HCT116 (cell line): ENCODE data around the gene NME9. TPM values are rescaled to one million over a fixed set of nuclear protein-coding genes. Genes with fewer than 3 reads are reported as not detected.

Experiments used
- ATAC-seq: fragments of 200-7000 bp; cut with Tn5 transposase; 2 replicates; pipeline ENCODE4 v1.9.1; 2020; ENCODE audit warnings: mild to moderate bottlenecking, moderate library complexity
- BruUV-seq: library from RNA; stranded (reverse); fragments of 400-500 nt; replicated peaks from 2 replicates; lab custom pipeline; 2021; lab: Mats Ljungman, UMichigan
- CTCF ChIA-PET: fragments of 300-600 bp; sonication (Branson Sonifier 250); formaldehyde crosslinking; loops from one replicate; lab custom pipeline; 2021; ENCODE audit warnings: antibody characterized with exemption; lab: Charles Lee
- POLR2A ChIA-PET: fragments of 300-600, 350-600 bp; sonication (Branson Sonifier 250); formaldehyde crosslinking; loops from one replicate; lab custom pipeline; 2021; ENCODE audit warnings: antibody characterized with exemption; lab: Charles Lee
- RAD21 ChIA-PET, 2 experiments: fragments of 300-600 bp; sonication (Branson Sonifier 250); formaldehyde crosslinking; loops; one replicate each; lab custom pipeline; 2023; ENCODE audit warnings: low total read pairs in 2 of 2; ENCODE audit not compliant: uncharacterized antibody in 2 of 2, unreplicated experiment in 2 of 2, low non-redundant PET in 1 of 2; lab: Charles Lee
- DNase-seq: peaks from one replicate; pipeline ENCODE4 v3.0.0-alpha.2; 2010; ENCODE audit warnings: low read depth, low spot score
- H2AFZ ChIP-seq: fragments of 200-600 bp; shearing (Covaris generic), sonication (generic); 2 replicates; pipeline ENCODE4 v1.6.1; 2017; ENCODE audit warnings: low read depth, mixed run types, mixed read lengths, antibody characterized with exemption, low read length; ENCODE audit not compliant: poor library complexity, severe bottlenecking
- H3K27ac ChIP-seq: 2 replicates; pipeline ENCODE4 v1.5.1; 2012; ENCODE audit warnings: low read depth, low read length
- H3K27me3 ChIP-seq: fragments of 200-600 bp; sonication (generic); 2 replicates; pipeline ENCODE4 v1.6.1; 2016; ENCODE audit warnings: mixed run types, low read length, mixed read lengths; ENCODE audit not compliant: insufficient read depth
- H3K36me3 ChIP-seq, 2 experiments: fragments of 200-500 bp in 1 of 2; fragments of 200-600 bp in 1 of 2; sonication (Bioruptor generic) in 1 of 2; sonication (generic) in 1 of 2; 2 replicates each; pipeline versions ENCODE4 v1.5.1 to v1.6.1; 2014 to 2016; ENCODE audit warnings: low read length in 2 of 2, inconsistent platforms in 1 of 2, mixed read lengths in 1 of 2, mixed run types in 1 of 2; ENCODE audit not compliant: insufficient read depth in 2 of 2, control insufficient read depth in 1 of 2
- H3K4me1 ChIP-seq, 2 experiments: fragments of 200-600 bp in 1 of 2; sonication (generic) in 1 of 2; 2 replicates each; pipeline versions ENCODE4 v1.5.1 to v1.6.1; 2012 to 2017; ENCODE audit warnings: low read length in 2 of 2, inconsistent platforms in 1 of 2, mild to moderate bottlenecking in 1 of 2, mixed read lengths in 1 of 2, mixed run types in 1 of 2, moderate library complexity in 1 of 2; ENCODE audit not compliant: insufficient read depth in 2 of 2, control insufficient read depth in 1 of 2
- H3K4me2 ChIP-seq: fragments of 200-600 bp; sonication (generic); 2 replicates; pipeline ENCODE4 v1.6.1; 2017; ENCODE audit warnings: mixed run types, low read length, mixed read lengths
- H3K4me3 ChIP-seq, 2 experiments: fragments of 200-600 bp in 1 of 2; sonication (generic) in 1 of 2; replicated peaks in 1 of 2; 2 replicates each; pipeline ENCODE4 v1.5.1; 2011 to 2016; ENCODE audit warnings: low read length in 2 of 2, control low read depth in 1 of 2, low read depth in 1 of 2, mild to moderate bottlenecking in 1 of 2, mixed read lengths in 1 of 2, mixed run types in 1 of 2
- H3K79me2 ChIP-seq: fragments of 200-600 bp; sonication (generic); 2 replicates; pipeline ENCODE4 v1.6.1; 2017; ENCODE audit warnings: mild to moderate bottlenecking, mixed run types, low read length, moderate library complexity, mixed read lengths; ENCODE audit not compliant: insufficient read depth
- H3K9ac ChIP-seq: fragments of 200-600 bp; sonication (generic); 2 replicates; pipeline ENCODE4 v1.6.1; 2016; ENCODE audit warnings: low read length, mixed read lengths
- H3K9me2 ChIP-seq: fragments of 200-600 bp; sonication (generic), shearing (Covaris generic); 2 replicates; pipeline ENCODE4 v1.6.1; 2017; ENCODE audit warnings: mixed run types, mild to moderate bottlenecking, moderate library complexity; ENCODE audit not compliant: insufficient read depth
- H3K9me3 ChIP-seq, 2 experiments: fragments of 200-500 bp in 1 of 2; fragments of 200-600 bp in 1 of 2; sonication (Bioruptor generic) in 1 of 2; sonication (generic) in 1 of 2; 2 replicates each; pipeline ENCODE4 v1.6.1; 2014 to 2017; ENCODE audit warnings: low read length in 2 of 2, mixed read lengths in 2 of 2, inconsistent platforms in 1 of 2, low read depth in 1 of 2, mild to moderate bottlenecking in 1 of 2, mixed run types in 1 of 2, moderate library complexity in 1 of 2; ENCODE audit not compliant: control insufficient read depth in 1 of 2, insufficient read depth in 1 of 2
- H4K20me1 ChIP-seq: fragments of 200-600 bp; sonication (generic), shearing (Covaris generic); 2 replicates; pipeline ENCODE4 v1.6.1; 2017; ENCODE audit warnings: mixed run types, mild to moderate bottlenecking, moderate library complexity; ENCODE audit not compliant: insufficient read depth
- CBX3 ChIP-seq: IDR thresholded peaks from 2 replicates; pipeline ENCODE4 v1.6.1; 2012; ENCODE audit warnings: low read depth
- CEBPB ChIP-seq: IDR thresholded peaks from 2 replicates; pipeline ENCODE4 v1.6.1; 2012; ENCODE audit warnings: low read depth
- CTCF ChIP-seq, 3 experiments: fragments of 200-600 bp in 1 of 3; sonication (generic) in 1 of 3; IDR thresholded peaks in 2 of 3; conservative IDR thresholded peaks in 1 of 3; 2 replicates each; pipeline ENCODE4 v1.5.1; 2012 to 2017; ENCODE audit warnings: low read depth in 2 of 3, low read length in 2 of 3, antibody characterized with exemption in 1 of 3, borderline replicate concordance in 1 of 3, control low read depth in 1 of 3, mild to moderate bottlenecking in 1 of 3, mixed read lengths in 1 of 3, mixed run types in 1 of 3, moderate library complexity in 1 of 3; ENCODE audit not compliant: insufficient read depth in 1 of 3
- EGR1 ChIP-seq: IDR thresholded peaks from 2 replicates; pipeline ENCODE4 v1.6.1; 2012; ENCODE audit warnings: low read depth
- ELF1 ChIP-seq: IDR thresholded peaks from 2 replicates; pipeline ENCODE4 v1.6.1; 2012; ENCODE audit warnings: low read depth, borderline replicate concordance
- EZH2 ChIP-seq: fragments of 200-600 bp; sonication (generic); IDR thresholded peaks from 2 replicates; pipeline ENCODE4 v1.6.1; 2017; ENCODE audit warnings: antibody characterized with exemption, mixed run types
- EZH2phosphoT487 ChIP-seq: fragments of 200-600 bp; IDR thresholded peaks from 2 replicates; pipeline ENCODE4 v1.6.1; 2018; ENCODE audit warnings: antibody characterized with exemption, borderline replicate concordance
- FOSL1 ChIP-seq: IDR thresholded peaks from 2 replicates; pipeline ENCODE4 v1.6.1; 2012; ENCODE audit warnings: low read depth
- JUND ChIP-seq: IDR thresholded peaks from 2 replicates; pipeline ENCODE4 v1.6.1; 2012
- MAX ChIP-seq: IDR thresholded peaks from 2 replicates; pipeline ENCODE4 v1.6.1; 2012
- POLR2A ChIP-seq: IDR thresholded peaks from 2 replicates; pipeline ENCODE4 v1.7.0; 2011; ENCODE audit warnings: borderline replicate concordance; ENCODE audit not compliant: insufficient read depth, insufficient read length; ENCODE audit errors: extremely low read depth
- POLR2AphosphoS5 ChIP-seq: IDR thresholded peaks from 2 replicates; pipeline ENCODE4 v1.6.1; 2011; ENCODE audit warnings: mild to moderate bottlenecking, low read depth, low read length, moderate library complexity
- RAD21 ChIP-seq: IDR thresholded peaks from 2 replicates; pipeline ENCODE4 v1.6.1; 2012; ENCODE audit warnings: low read depth, mild to moderate bottlenecking
- SIN3A ChIP-seq: IDR thresholded peaks from 2 replicates; pipeline ENCODE4 v1.6.1; 2012; ENCODE audit warnings: low read depth
- SRF ChIP-seq: IDR thresholded peaks from 2 replicates; pipeline ENCODE4 v1.6.1; 2012; ENCODE audit warnings: low read depth
- TCF7L2 ChIP-seq: IDR thresholded peaks from 2 replicates; pipeline ENCODE4 v1.7.0; 2011; ENCODE audit warnings: borderline replicate concordance, inconsistent platforms; ENCODE audit not compliant: insufficient read depth, insufficient read length; ENCODE audit errors: extremely low read depth
- ZFX ChIP-seq: fragments of 450-650 bp; IDR thresholded peaks from 2 replicates; pipeline ENCODE4 v1.6.1; 2017
- intact Hi-C: fragments of 100-400 bp; cut with micrococcal nuclease; formaldehyde crosslinking; loops from 2 replicates; pipeline ENCODE4 v1.10.0; 2022
- total RNA-seq: library from RNA; stranded (reverse); gene quantifications from one replicate; pipeline ENCODE4 v1.2.1, GENCODE V29; 2021; ENCODE audit not compliant: unreplicated experiment
- TF ChIP-seq, protein P1 (sequence below): IDR thresholded peaks from 2 replicates; pipeline ENCODE4 v1.6.1; 2012
- TF ChIP-seq, protein P2 (sequence below): IDR thresholded peaks from 2 replicates; pipeline ENCODE4 v1.6.1; 2012; ENCODE audit warnings: low read depth
- TF ChIP-seq, protein P3 (sequence below): IDR thresholded peaks from 2 replicates; pipeline ENCODE4 v1.6.1; 2011; ENCODE audit warnings: mild to moderate bottlenecking, low read length, moderate library complexity; ENCODE audit not compliant: insufficient replicate concordance; ENCODE audit errors: extremely low read depth

Gene NME9
- total RNA-seq, 1 experiment from 2014 or later, result 0.79 TPM

DNA sequence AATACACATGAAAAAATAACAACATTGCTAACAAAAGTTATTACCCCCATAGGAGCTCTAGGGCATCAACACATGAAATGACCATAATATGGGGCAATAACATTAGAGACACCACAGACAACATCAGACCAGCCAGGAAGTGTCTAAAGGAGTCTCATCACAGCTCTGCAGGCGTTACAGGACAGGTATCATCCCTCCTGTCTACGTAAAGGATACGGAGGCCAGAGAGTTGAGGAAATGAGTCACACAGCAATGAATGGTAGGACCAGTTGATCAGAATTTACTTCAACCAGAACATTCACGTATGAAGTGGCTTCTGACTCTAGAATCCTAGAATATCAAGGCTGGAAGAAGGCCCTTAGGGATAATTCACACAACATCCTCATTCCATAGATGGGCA is 1.8 kb downstream of the NME9 start:
- Histone ChIP-seq H3K4me3 (no peak overlapping the region), H3K79me2 (no peaks in the 10 kb centered on the region), H3K27me3 (no peaks in the 10 kb centered on the region), H3K4me1 (peaks cover 4 to 29% of the 10 kb centered on the region in 2 experiments; a peak in 3 of 4 replicates), H3K27ac (no peak overlapping the region), H3K9me2 (no peaks in the 10 kb centered on the region), H3K9ac (no peak overlapping the region), H3K9me3 (no peaks in the 10 kb centered on the region), H3K36me3 (no peaks in the 10 kb centered on the region), H4K20me1 (no peaks in the 10 kb centered on the region), H2AFZ (no peak overlapping the region), H3K4me2 (no peak overlapping the region)
- ChIA-PET CTCF (interaction anchor here (1.4 to 1.6 kb wide), 2 partner anchors 21 to 98 kb away, joined by 3 to 5 read pairs; partner anchors contain the start of gene MRAS), RAD21 (no interaction called here), POLR2A (interaction anchor here (0.6 to 0.8 kb wide), 2 partner anchors 23 to 134 kb away, joined by 3 read pairs; no protein-coding TSS in a partner anchor)
- TF ChIP-seq CTCF (IDR thresholded peaks at IDR 0.05 in 2 of 3, conservative IDR thresholded peaks at IDR 0.05 in 1 of 3; ENCODE audit: borderline replicate concordance in 1 of 3, insufficient read depth in 1 of 3, low read depth in 2 of 3, low read length in 2 of 3) (no peak), TCF7L2 (no peak), EZH2 (no peak), CEBPB (no peak), CBX3 (no peak), ZFX (no peak), POLR2A (no peak), FOSL1 (no peak), SRF (no peak), EGR1 (no peak), SIN3A (no peak), ELF1 (no peak), EZH2phosphoT487 (no peak), MAX (no peak), RAD21 (no peak), JUND (no peak), POLR2AphosphoS5 (no peak)
- TF ChIP-seq, protein P1, sequence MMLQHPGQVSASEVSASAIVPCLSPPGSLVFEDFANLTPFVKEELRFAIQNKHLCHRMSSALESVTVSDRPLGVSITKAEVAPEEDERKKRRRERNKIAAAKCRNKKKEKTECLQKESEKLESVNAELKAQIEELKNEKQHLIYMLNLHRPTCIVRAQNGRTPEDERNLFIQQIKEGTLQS, result no peak
- TF ChIP-seq, protein P2, sequence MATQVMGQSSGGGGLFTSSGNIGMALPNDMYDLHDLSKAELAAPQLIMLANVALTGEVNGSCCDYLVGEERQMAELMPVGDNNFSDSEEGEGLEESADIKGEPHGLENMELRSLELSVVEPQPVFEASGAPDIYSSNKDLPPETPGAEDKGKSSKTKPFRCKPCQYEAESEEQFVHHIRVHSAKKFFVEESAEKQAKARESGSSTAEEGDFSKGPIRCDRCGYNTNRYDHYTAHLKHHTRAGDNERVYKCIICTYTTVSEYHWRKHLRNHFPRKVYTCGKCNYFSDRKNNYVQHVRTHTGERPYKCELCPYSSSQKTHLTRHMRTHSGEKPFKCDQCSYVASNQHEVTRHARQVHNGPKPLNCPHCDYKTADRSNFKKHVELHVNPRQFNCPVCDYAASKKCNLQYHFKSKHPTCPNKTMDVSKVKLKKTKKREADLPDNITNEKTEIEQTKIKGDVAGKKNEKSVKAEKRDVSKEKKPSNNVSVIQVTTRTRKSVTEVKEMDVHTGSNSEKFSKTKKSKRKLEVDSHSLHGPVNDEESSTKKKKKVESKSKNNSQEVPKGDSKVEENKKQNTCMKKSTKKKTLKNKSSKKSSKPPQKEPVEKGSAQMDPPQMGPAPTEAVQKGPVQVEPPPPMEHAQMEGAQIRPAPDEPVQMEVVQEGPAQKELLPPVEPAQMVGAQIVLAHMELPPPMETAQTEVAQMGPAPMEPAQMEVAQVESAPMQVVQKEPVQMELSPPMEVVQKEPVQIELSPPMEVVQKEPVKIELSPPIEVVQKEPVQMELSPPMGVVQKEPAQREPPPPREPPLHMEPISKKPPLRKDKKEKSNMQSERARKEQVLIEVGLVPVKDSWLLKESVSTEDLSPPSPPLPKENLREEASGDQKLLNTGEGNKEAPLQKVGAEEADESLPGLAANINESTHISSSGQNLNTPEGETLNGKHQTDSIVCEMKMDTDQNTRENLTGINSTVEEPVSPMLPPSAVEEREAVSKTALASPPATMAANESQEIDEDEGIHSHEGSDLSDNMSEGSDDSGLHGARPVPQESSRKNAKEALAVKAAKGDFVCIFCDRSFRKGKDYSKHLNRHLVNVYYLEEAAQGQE, result no peak
- TF ChIP-seq, protein P3, sequence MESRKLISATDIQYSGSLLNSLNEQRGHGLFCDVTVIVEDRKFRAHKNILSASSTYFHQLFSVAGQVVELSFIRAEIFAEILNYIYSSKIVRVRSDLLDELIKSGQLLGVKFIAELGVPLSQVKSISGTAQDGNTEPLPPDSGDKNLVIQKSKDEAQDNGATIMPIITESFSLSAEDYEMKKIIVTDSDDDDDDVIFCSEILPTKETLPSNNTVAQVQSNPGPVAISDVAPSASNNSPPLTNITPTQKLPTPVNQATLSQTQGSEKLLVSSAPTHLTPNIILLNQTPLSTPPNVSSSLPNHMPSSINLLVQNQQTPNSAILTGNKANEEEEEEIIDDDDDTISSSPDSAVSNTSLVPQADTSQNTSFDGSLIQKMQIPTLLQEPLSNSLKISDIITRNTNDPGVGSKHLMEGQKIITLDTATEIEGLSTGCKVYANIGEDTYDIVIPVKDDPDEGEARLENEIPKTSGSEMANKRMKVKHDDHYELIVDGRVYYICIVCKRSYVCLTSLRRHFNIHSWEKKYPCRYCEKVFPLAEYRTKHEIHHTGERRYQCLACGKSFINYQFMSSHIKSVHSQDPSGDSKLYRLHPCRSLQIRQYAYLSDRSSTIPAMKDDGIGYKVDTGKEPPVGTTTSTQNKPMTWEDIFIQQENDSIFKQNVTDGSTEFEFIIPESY, result no peak
- BruUV-seq, result no TSS peak
- no peak for DNase-seq
- ATAC-seq, result no peak
- intact Hi-C loops, result loop anchor here (5.0 kb wide), 2 partner anchors 211 to 261 kb away; partner anchors contain the start of gene DZIP1L
